Stimulated activated CD4-positive, alpha-beta T cell treated with anti-CD3 and anti-CD28 coated beads, TNF-alpha, amount 100 ng/mL, for 4 hours (primary cell): Measurements from ENCODE around the gene ATF7IP2.
"Not testable (repeated sequence)": the region's sequence is repeated elsewhere in the genome, so short reads cannot be mapped to it uniquely, and the experiment has no call there.

Source experiments
- DNase-seq, 3 experiments: peaks; one replicate each; pipeline ENCODE4 v3.0.0-alpha.2; 2020; ENCODE audit warnings: low read depth in 3 of 3

The ATF7IP2 gene

DNA sequence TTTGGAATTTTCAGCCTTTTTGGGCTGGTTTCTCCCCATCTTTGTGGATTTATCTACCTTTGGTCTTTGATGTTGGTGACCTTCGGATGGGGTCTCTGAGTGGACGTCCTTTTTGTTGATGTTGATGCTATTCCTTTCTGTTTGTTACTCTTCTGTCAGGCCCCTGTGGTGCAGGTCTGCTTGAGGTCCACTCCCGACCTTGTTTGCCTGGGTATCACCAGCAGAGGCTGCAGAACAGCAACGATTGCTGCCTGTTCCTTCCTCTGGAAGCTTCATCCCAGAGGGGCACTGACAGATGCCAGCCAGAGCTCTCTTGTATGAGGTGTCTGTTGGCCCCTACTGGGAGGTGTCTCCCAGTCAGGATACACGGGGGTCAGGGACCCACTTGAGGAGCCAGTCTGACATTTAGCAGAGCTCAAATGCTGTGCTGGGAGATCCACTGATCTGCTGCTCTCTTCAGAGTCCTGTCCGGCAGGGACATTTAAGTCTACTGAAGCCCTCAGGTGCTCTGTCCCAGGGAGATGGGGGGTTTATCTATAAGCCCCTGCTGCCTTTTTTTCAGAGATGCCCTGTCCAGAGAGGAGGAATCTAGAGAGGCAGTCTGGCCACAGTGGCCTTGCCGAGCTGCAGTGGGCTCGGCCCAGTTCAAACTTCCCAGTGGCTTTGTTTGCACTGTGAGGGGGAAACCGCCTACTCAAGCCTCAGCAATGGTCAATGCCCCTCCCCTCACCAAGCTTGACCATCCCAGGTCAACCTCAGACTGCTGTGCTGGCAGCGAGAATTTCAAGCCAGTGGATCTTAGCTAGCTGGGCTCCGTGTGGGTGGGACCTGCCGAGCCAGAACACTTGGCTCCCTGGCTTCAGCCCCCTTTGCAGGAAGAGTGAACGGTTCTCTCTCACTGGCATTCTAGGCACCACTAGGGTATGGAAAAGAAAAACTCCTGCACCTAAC is 66.6 kb downstream of the ATF7IP2 start:
- DNase-seq, result not testable (repeated sequence)

DNA sequence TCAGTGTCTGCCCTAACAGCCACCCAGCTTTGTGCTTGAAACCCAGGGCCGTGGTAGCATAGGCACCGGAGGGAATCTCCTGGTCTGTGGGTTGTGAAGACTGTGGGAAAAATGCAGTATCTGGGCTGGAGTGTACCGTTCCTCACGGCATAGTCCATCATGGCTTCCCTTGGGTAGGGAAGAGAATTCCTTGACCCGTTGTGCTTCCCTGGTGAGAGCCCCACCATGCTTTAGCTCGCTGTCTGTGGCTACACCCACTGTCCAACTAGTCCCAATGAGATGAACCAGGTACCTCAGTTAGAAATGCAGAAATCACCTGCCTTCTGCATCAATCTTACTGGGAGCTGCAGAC is 67.3 kb downstream of the ATF7IP2 start:
- no peak for DNase-seq

DNA sequence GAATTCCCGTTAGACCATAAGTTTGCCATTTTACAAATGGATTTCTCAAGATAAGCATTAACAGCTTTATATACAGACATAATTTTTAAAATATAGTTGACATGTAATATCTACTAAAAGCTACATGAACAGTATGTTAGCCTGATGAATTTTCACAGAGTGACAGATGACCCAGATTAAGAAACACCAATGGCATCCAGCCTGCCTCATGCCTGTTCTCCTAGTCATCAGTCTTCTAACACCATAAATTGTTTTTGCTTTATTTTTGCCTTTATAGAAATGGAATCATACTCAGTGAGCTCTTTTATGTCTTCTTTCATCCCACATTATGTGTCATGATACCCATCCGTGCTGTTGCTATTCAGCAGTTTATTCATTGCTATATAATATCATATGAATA is 80.0 kb downstream of the ATF7IP2 start:
- DNase-seq, result no peak

DNA sequence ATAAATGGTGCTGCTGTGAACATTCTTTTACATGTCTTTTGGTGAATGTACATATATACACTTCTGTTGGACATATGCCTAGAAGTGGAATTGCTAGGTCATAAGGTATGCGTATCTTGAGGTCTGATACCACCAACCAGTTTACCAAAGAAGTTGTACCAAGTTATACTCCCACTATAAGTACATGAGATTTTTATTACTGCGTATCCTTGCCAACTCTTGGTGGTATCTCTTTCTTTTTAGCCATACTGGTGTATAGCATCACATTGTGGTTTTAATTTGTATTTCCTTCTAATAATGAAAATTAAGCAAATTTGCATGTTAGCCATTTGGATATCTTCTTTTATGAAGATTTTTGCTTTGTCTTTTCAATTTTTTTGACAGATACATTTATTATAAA is 80.5 kb downstream of the ATF7IP2 start:
- no peak for DNase-seq

DNA sequence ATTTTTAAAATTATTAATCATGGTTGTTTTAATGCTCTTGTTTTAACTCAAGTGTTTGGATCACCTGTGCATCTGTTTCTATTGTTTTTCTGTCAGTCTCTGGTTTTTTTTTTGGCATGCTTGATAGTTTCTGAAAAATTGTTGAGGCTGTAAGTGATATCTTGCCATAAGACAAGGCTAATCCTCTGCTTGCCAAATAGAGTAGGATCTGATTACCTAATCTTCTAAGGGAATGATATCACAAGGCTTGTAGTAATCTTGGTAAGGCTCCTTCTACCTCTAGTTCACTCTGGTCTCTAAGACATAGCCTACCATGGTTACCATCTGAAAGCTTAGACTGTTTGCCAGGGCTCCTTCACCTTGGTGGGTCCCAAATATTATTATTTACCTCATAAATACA is 81.0 kb downstream of the ATF7IP2 start:
- no peak for DNase-seq

DNA sequence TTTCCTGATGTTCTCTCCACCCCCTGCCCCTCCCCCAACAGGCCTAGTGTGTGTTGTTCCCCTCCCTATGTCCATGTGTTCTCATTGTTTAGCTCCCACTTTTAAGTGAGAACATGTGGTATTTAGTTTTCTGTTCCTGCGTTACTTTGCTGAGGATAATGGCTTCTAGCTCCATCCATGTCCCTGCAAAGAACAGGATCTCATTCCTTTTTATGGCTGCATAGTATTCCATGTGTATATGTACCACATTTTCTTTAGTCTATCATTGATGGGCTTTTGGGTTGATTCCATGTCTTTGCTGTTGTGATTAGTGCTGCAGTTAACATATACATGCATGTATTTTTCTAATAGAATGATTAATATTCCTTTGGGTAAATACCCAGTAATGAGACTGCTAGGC is 90.8 kb downstream of the ATF7IP2 start:
- DNase-seq, result not testable (repeated sequence)

DNA sequence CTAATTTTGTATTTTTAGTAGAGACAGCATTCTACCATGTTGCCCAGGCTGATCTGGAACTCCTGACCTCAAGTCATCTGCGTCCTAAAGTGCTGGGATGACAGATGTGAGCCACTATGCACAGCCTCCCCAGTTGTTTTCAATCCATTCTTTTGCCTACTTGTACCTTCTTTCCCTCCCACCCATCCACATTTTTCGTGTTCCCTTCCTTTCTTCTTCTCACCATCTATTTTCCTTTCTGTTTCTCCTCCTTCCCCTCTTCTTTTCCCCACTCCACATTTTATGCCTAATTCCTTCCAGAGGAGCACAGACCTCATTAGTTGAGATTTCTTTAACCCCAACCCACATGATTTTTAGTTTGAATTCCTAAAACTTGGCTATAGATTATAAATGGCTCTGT is 94.3 kb downstream of the ATF7IP2 start:
- no peak for DNase-seq

DNA sequence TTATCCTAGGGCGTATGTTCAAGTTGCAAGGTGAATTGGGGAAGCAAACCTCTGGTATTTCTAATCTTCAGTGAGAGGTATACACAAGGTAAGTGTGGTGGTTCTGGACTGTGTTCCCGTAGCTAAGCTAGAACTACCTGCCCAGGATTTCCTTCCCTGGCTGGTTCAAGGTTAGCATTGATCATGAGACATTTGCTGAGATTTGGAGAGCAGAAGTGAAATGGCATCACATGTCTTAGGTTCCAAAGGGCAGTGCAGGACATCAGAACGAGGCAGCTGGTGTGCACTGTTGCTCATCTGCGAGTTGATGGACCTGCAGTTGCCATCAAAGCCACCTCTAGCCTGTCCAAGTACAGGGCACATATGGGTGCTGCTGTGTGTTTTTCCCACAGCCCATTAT is 99.3 kb downstream of the ATF7IP2 start:
- no peak for DNase-seq

DNA sequence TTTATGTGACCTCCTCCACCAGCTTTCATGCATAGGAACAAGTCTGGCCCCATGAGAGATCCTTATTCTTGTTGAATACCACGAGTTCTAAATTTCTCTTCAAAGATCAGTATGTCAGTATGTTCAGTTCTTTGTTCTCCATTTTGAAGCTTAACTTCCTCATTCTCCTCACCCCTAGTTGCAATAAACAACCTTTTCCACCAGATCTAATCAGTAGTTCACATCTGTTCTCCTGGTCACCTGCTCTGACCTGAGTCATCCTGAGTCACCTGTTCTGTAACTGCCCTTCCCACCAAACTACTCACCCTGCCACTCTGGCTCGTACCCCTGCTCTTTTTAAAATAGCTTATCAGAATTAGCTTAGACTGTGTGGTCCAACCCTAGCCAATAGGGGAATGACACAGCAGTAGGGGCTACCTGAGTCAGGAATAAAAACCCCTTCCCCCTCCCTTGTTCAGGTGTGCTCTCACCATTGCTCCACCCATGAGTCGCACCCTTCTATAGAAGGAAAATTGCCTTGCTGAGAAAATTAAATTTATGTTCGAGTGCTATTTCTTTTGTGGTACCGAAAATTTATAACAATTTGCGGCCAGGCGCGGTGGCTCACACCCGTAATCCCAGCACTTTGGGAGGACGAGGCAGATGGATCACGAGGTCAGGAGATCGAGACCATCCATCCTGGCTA is 100.0 kb downstream of the ATF7IP2 start:
- no peak for DNase-seq

DNA sequence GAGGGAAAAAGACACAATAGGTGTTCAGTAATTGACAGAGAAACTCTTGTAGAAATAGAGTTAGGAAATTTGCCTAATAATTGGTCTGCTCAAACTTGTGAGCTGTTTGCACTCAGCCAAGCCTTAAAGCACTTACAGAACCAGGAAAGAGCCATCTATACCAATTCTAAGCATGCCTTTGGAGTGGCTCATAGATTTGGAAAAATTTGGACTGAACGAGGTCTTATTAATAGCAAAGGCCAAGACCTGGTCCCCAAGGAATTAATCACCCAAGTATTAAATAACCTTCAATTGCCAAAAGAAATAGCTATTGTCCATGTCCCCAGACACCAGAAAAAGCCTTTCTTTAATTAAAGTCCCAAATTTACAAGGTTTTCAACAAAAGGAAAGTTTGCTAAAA is 104.3 kb downstream of the ATF7IP2 start:
- no peak for DNase-seq

DNA sequence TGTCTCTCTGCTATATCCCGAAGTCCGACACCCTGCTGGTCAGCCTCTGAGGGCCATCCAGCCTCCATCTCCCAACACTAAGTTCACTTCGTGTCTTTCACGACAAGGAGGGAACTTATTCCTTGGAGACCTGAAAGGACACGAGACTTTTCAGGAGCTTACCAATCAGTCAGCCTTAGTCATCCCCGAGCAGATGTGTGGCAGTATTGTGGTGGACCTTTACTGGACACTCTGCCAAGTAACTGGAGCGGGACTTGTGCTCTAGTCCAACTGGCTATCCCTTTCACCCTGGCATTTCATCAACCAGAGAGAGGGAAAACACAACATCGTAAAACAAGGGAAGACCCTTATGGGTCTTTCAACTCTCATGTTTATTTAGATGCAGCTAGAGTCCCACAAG is 107.4 kb downstream of the ATF7IP2 start:
- no peak for DNase-seq

DNA sequence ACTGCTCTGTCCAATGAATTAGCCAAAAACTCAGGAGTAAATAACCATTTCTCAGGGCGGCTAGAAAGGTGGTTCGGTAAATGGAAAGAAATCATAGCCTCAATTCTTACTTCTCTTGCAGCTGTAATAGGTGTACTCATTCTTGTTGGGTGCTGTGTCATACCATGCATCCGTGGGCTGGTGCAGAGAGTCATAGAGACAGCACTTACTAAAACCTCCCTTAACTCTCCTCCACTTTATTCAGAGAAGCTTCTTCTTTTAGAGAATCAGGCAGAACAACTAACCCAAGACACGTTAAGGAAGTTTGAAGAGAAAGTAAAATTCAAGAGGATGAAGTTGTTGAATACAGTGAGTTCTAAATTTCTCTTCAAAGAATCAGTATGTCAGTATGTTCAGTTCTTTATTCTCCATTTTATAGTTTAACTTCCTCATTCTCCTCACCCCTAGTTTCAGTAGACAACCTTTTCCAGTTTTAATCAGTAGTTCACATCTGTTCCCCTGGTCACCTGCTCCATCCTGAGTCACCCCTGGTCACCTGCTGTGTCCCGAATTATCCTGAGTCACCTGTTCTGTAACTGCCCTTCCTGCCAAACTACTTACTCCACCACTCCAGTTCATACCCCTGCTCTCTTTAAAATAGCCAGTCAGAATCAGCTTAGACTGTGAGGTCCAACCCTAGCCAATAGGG is 108.6 kb downstream of the ATF7IP2 start:
- DNase-seq, result no peak

DNA sequence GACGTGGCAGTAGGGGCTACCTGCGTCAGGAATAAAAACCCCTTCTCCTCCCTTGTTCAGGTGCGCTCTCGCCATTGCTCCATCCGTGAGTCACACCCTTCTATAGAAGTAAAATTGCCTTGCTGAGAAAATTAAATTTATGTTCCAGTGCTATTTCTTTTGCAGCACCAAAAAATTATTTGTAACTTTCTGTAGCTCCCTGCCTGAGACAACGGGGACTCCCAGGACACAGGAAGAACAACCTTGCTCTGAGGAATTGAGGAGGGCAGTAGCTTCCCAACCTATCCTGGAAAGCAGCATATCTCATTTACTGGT is 109.1 kb downstream of the ATF7IP2 start:
- DNase-seq, result no peak

DNA sequence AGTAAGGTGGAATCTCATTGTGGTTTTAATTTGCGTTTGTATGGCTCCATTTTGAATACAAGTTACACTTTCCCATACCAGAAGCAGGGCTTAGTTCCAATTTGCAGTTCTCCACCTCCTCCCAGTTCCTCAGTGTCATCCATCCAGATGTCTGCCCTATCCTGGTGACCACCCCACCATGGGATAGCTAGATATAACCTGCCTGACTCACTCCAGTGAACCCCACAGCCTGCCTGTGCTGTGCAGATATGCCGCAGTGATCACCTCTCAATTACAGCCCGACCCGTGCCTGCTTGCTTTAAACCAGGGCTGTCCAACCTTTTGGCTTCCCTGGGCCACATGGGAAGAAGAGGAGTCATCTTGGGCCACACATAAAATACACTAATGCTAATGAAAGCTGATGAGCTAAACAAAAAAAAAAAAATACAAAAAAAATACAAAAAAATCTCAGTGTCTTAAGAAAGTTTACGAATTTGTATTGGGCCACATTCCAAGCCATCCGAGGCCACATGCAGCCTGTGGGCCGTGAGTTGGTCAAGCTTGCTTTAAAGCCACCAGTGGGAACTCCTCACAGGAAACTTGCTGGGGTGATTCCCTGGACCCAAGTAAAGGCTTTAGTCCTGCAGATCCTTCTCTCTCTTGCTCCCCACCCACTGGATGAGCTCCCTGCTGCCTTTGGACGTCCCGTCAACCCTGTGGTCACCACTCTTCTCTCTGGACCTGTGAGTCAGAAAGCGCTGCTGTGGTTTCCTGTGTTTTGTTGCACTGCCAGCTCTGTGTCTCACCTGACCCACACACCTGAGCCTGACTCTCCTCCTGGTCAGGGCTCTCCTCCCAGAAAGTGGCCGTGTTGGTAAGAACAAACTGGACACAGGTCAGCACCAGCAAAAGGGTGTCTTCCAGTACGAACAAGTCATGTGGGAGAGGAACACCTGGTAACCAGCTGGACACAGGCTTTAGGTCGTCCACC is 111.6 kb downstream of the ATF7IP2 start:
- no peak for DNase-seq

DNA sequence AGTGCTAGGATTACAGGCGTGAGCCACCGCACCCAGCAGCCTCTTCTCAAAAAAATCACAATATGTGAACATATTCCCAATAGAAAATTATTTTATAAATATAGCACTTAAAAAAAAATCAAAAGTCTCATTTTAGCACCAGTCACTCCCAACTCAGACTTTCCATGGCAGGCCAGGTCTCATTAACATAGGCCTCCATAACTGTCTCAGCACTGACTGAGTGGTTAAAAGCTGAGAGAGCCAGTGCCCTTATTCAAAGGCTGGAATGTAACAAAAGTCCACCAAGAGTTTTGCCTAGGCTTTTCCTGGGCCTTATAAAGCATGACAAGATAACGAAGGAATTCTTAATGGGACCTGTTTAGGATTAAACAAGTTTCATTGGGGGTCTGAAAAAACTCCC is 114.7 kb downstream of the ATF7IP2 start:
- DNase-seq, result no peak

DNA sequence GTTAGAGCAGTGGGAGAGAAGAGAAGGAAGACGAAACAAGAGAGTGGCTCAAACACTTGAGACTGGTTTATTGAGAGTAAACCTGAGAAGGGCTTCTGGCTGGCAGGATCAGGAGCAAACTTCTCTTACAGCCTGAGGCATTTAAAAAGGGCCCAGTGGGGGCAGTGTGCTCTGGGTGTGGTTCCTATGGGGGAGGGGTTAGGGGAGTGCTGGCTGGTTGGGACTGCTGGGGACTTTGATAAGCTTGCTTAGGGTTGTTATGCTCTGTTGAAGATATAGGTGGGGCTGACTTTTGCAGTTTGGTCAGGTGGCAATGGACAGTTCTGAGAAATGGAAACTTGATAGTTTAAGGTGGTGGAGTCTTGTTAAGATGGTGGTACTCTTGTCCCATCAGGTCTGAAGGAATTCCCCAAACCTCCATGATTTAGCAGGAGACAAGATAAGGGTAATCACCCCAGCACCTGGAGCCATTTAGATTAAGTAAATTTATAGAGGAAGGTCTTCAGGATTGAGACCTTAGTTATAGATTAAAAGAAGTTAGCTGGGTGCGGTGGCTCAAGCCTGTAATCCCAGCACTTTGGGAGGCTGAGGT is 115.3 kb downstream of the ATF7IP2 start:
- no peak for DNase-seq

DNA sequence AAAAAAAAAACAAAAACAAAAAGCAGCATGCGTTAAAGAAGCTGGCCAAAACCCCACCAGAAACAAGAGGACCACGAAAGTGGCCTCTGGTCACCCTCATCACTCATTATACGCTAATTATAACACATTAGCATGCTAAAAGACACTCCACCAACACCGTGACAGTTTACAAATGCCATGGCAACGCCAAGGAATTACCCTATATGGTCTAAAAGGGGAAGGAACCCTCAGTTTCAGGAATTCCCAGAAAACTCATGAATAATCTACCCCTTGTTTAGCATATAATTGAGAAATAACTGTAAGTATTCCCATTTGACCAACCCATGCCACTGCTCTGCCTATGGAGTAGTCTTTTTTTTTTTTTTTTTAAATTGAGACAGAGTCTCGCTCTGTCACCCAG is 116.9 kb downstream of the ATF7IP2 start:
- DNase-seq, result no peak

DNA sequence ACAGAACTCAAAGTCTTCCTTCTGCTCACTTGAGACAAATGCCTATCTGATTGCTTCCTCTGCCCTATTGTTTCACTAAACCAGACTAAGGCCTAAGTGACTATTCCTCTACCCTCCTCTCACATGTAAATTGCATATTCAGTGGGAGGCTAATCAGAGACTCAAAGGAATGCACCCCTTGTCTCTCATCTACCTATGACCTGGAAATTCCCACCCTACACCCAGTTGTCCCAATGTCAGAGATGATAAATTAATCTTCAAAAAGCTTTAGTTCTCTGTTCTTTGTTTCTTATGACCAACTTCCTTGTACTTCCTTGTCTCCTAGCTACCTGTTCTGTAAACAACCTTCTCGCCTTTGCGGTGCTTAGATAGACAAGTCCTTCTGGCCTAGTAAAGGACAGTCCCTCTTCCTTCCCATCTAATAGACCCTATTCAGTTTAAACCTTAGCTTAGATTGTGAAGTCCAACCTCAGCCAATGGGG is 118.6 kb downstream of the ATF7IP2 start:
- DNase-seq, result no peak

DNA sequence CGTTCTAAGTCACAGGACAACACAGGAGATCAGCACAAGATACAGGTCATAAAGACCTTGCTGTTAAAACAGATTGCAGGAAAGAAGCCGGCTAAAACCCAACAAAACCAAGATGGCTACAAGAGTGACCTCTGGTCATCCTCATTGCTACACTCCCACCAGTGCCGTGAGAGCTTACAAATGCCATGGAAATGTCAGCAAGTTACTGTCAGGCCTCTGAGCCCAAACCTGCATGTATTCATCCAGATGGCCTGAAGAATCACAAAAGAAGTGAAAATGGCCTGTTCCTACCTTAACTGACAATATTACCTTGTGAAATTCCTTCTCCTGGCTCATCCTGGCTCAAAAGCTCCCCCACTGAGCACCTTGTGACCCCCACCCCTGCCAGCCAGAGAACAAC is 119.4 kb downstream of the ATF7IP2 start:
- DNase-seq, result not testable (repeated sequence)

DNA sequence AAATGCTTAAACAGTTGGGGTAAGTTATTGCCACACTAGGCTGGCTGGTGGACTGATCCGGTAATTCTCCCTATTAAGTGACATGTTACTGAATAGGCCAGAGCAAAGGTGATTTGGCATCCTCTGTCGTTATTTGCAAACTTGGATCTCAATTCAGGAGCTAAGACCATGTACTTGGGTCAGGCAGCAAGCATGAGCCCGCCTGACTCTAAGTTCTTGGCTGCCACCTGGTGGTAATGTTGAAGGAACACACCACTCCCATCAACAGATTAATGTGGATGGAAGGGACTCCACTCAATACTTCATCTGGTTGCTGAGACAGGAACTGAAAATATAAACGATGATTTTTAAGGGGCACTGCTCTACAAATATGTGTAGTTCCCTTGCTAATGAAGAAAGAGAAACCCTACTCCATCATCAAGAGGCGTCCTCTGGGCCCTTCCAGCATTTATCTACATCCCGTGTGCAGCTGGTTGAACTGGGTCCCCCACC is 123.7 kb downstream of the ATF7IP2 start:
- peak in 2 of 3 experiments; percentile 8 to 41 for DNase-seq

DNA sequence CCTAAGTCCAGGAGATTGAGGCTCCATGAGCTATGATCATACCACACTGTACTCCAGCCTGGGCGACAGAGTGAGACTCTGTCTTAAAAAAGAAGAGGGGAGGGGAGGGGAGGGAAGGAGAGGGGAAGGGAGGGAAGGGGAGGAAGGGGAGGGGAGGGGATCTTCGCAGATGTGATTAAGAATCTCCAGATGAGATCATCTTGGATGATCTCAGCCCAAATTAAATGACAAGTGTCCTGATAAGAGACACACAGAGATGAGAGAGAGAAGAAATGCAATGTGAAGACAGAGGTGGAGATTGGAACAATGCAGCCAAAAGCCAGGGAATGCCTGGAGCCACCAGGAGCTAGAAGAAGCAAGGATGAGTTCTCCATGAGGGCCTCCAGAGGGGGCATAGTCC is 124.4 kb downstream of the ATF7IP2 start:
- DNase-seq, result no peak
